HCT116 (cell line): ENCODE results near the gene CERS4. TPM values are rescaled to one million over a fixed set of nuclear protein-coding genes. Genes with fewer than 3 reads are reported as not detected.

Experiments used
- ATAC-seq: fragments of 200-7000 bp; cut with Tn5 transposase; 2 replicates; pipeline ENCODE4 v1.9.1; 2020; ENCODE audit warnings: mild to moderate bottlenecking, moderate library complexity
- BruUV-seq: library from RNA; stranded (reverse); fragments of 400-500 nt; replicated peaks from 2 replicates; lab custom pipeline; 2021; lab: Mats Ljungman, UMichigan
- CTCF ChIA-PET: fragments of 300-600 bp; sonication (Branson Sonifier 250); formaldehyde crosslinking; loops from one replicate; lab custom pipeline; 2021; ENCODE audit warnings: antibody characterized with exemption; lab: Charles Lee
- POLR2A ChIA-PET: fragments of 300-600, 350-600 bp; sonication (Branson Sonifier 250); formaldehyde crosslinking; loops from one replicate; lab custom pipeline; 2021; ENCODE audit warnings: antibody characterized with exemption; lab: Charles Lee
- RAD21 ChIA-PET, 2 experiments: fragments of 300-600 bp; sonication (Branson Sonifier 250); formaldehyde crosslinking; loops; one replicate each; lab custom pipeline; 2023; ENCODE audit warnings: low total read pairs in 2 of 2; ENCODE audit not compliant: uncharacterized antibody in 2 of 2, unreplicated experiment in 2 of 2, low non-redundant PET in 1 of 2; lab: Charles Lee
- DNase-seq: peaks from one replicate; pipeline ENCODE4 v3.0.0-alpha.2; 2010; ENCODE audit warnings: low read depth, low spot score
- H2AFZ ChIP-seq: fragments of 200-600 bp; shearing (Covaris generic), sonication (generic); 2 replicates; pipeline ENCODE4 v1.6.1; 2017; ENCODE audit warnings: low read depth, mixed run types, mixed read lengths, antibody characterized with exemption, low read length; ENCODE audit not compliant: poor library complexity, severe bottlenecking
- H3K27ac ChIP-seq: 2 replicates; pipeline ENCODE4 v1.5.1; 2012; ENCODE audit warnings: low read depth, low read length
- H3K27me3 ChIP-seq: fragments of 200-600 bp; sonication (generic); 2 replicates; pipeline ENCODE4 v1.6.1; 2016; ENCODE audit warnings: mixed run types, low read length, mixed read lengths; ENCODE audit not compliant: insufficient read depth
- H3K36me3 ChIP-seq, 2 experiments: fragments of 200-500 bp in 1 of 2; fragments of 200-600 bp in 1 of 2; sonication (Bioruptor generic) in 1 of 2; sonication (generic) in 1 of 2; 2 replicates each; pipeline versions ENCODE4 v1.5.1 to v1.6.1; 2014 to 2016; ENCODE audit warnings: low read length in 2 of 2, inconsistent platforms in 1 of 2, mixed read lengths in 1 of 2, mixed run types in 1 of 2; ENCODE audit not compliant: insufficient read depth in 2 of 2, control insufficient read depth in 1 of 2
- H3K4me1 ChIP-seq, 2 experiments: fragments of 200-600 bp in 1 of 2; sonication (generic) in 1 of 2; 2 replicates each; pipeline versions ENCODE4 v1.5.1 to v1.6.1; 2012 to 2017; ENCODE audit warnings: low read length in 2 of 2, inconsistent platforms in 1 of 2, mild to moderate bottlenecking in 1 of 2, mixed read lengths in 1 of 2, mixed run types in 1 of 2, moderate library complexity in 1 of 2; ENCODE audit not compliant: insufficient read depth in 2 of 2, control insufficient read depth in 1 of 2
- H3K4me2 ChIP-seq: fragments of 200-600 bp; sonication (generic); 2 replicates; pipeline ENCODE4 v1.6.1; 2017; ENCODE audit warnings: mixed run types, low read length, mixed read lengths
- H3K4me3 ChIP-seq, 2 experiments: fragments of 200-600 bp in 1 of 2; sonication (generic) in 1 of 2; replicated peaks in 1 of 2; 2 replicates each; pipeline ENCODE4 v1.5.1; 2011 to 2016; ENCODE audit warnings: low read length in 2 of 2, control low read depth in 1 of 2, low read depth in 1 of 2, mild to moderate bottlenecking in 1 of 2, mixed read lengths in 1 of 2, mixed run types in 1 of 2
- H3K79me2 ChIP-seq: fragments of 200-600 bp; sonication (generic); 2 replicates; pipeline ENCODE4 v1.6.1; 2017; ENCODE audit warnings: mild to moderate bottlenecking, mixed run types, low read length, moderate library complexity, mixed read lengths; ENCODE audit not compliant: insufficient read depth
- H3K9ac ChIP-seq: fragments of 200-600 bp; sonication (generic); 2 replicates; pipeline ENCODE4 v1.6.1; 2016; ENCODE audit warnings: low read length, mixed read lengths
- H3K9me2 ChIP-seq: fragments of 200-600 bp; sonication (generic), shearing (Covaris generic); 2 replicates; pipeline ENCODE4 v1.6.1; 2017; ENCODE audit warnings: mixed run types, mild to moderate bottlenecking, moderate library complexity; ENCODE audit not compliant: insufficient read depth
- H3K9me3 ChIP-seq, 2 experiments: fragments of 200-500 bp in 1 of 2; fragments of 200-600 bp in 1 of 2; sonication (Bioruptor generic) in 1 of 2; sonication (generic) in 1 of 2; 2 replicates each; pipeline ENCODE4 v1.6.1; 2014 to 2017; ENCODE audit warnings: low read length in 2 of 2, mixed read lengths in 2 of 2, inconsistent platforms in 1 of 2, low read depth in 1 of 2, mild to moderate bottlenecking in 1 of 2, mixed run types in 1 of 2, moderate library complexity in 1 of 2; ENCODE audit not compliant: control insufficient read depth in 1 of 2, insufficient read depth in 1 of 2
- H4K20me1 ChIP-seq: fragments of 200-600 bp; sonication (generic), shearing (Covaris generic); 2 replicates; pipeline ENCODE4 v1.6.1; 2017; ENCODE audit warnings: mixed run types, mild to moderate bottlenecking, moderate library complexity; ENCODE audit not compliant: insufficient read depth
- CBX3 ChIP-seq: IDR thresholded peaks from 2 replicates; pipeline ENCODE4 v1.6.1; 2012; ENCODE audit warnings: low read depth
- CEBPB ChIP-seq: IDR thresholded peaks from 2 replicates; pipeline ENCODE4 v1.6.1; 2012; ENCODE audit warnings: low read depth
- JUND ChIP-seq: IDR thresholded peaks from 2 replicates; pipeline ENCODE4 v1.6.1; 2012
- POLR2A ChIP-seq: IDR thresholded peaks from 2 replicates; pipeline ENCODE4 v1.7.0; 2011; ENCODE audit warnings: borderline replicate concordance; ENCODE audit not compliant: insufficient read depth, insufficient read length; ENCODE audit errors: extremely low read depth
- POLR2AphosphoS5 ChIP-seq: IDR thresholded peaks from 2 replicates; pipeline ENCODE4 v1.6.1; 2011; ENCODE audit warnings: mild to moderate bottlenecking, low read depth, low read length, moderate library complexity
- SIN3A ChIP-seq: IDR thresholded peaks from 2 replicates; pipeline ENCODE4 v1.6.1; 2012; ENCODE audit warnings: low read depth
- SRF ChIP-seq: IDR thresholded peaks from 2 replicates; pipeline ENCODE4 v1.6.1; 2012; ENCODE audit warnings: low read depth
- YY1 ChIP-seq: IDR thresholded peaks from 2 replicates; pipeline ENCODE4 v1.6.1; 2011; ENCODE audit warnings: low read length, low read depth, moderate library complexity, mild to moderate bottlenecking; ENCODE audit not compliant: insufficient replicate concordance; ENCODE audit errors: extremely low read depth
- ZBTB33 ChIP-seq: IDR thresholded peaks from 2 replicates; pipeline ENCODE4 v1.6.1; 2011; ENCODE audit warnings: mild to moderate bottlenecking, low read length, moderate library complexity; ENCODE audit not compliant: insufficient replicate concordance; ENCODE audit errors: extremely low read depth
- ZFX ChIP-seq: fragments of 450-650 bp; IDR thresholded peaks from 2 replicates; pipeline ENCODE4 v1.6.1; 2017
- intact Hi-C: fragments of 100-400 bp; cut with micrococcal nuclease; formaldehyde crosslinking; loops from 2 replicates; pipeline ENCODE4 v1.10.0; 2022
- total RNA-seq: library from RNA; stranded (reverse); gene quantifications from one replicate; pipeline ENCODE4 v1.2.1, GENCODE V29; 2021; ENCODE audit not compliant: unreplicated experiment

CERS4 gene
- total RNA-seq, 1 experiment from 2014 or later, result 26.0 TPM

GRCh38 chr19:8253678-8254077, 44.5 kb downstream of the CERS4 start:
- H4K20me1 ChIP-seq, result no peaks in the 10 kb centered on the region
- no peaks in the 10 kb centered on the region for H3K9me3 ChIP-seq
- no peaks in the 10 kb centered on the region for H3K9me2 ChIP-seq
- no TSS peak for BruUV-seq
- H3K27me3 ChIP-seq, result no peaks in the 10 kb centered on the region
- POLR2A ChIA-PET, result interaction anchor here (0.7 kb wide), 1 partner anchor 80 kb away, joined by 3 read pairs; no protein-coding TSS in a partner anchor
- intact Hi-C loops, result loop anchor here (1.0 to 5.0 kb wide), 5 partner anchors 95 to 309 kb away; no protein-coding TSS in a partner anchor
- no peaks in the 10 kb centered on the region for H3K36me3 ChIP-seq
- CTCF ChIA-PET, result interaction anchor here (1.1 to 2.3 kb wide), 2 partner anchors 95 to 310 kb away, joined by 3 to 19 read pairs; partner anchors contain the start of gene TIMM44
- no peak overlapping the region for H3K27ac ChIP-seq
- DNase-seq (no peak), ATAC-seq (no peak)
- no peak overlapping the region for H3K4me2 ChIP-seq
- H3K79me2 ChIP-seq, result no peaks in the 10 kb centered on the region
- no peak overlapping the region for H3K9ac ChIP-seq
- H3K4me1 ChIP-seq, result peaks cover 5 to 20% of the 10 kb centered on the region in 2 experiments; a peak in 3 of 4 replicates
- RAD21 ChIA-PET, result interaction anchor here (0.7 to 1.1 kb wide), 5 partner anchors 67 to 309 kb away, joined by 4 to 6 read pairs (median 4); no protein-coding TSS in a partner anchor
- TF ChIP-seq YY1, result no peak
- TF ChIP-seq JUND, result no peak
- TF ChIP-seq CBX3, result no peak
- no peak for TF ChIP-seq ZFX
- TF ChIP-seq POLR2AphosphoS5, result no peak
- TF ChIP-seq SIN3A, result no peak
- TF ChIP-seq CEBPB, result no peak
- no peak for TF ChIP-seq ZBTB33
- no peak for TF ChIP-seq POLR2A
- no peak for TF ChIP-seq SRF
- H2AFZ ChIP-seq, result no peak overlapping the region
- H3K4me3 ChIP-seq, result no peak overlapping the region
